T-helper 2 cell treated with Interferon-gamma antibody and Interleukin-4, amounts not matched to agents 5 μg/mL and 100 μg/mL, for 36 hours (primary cell): ENCODE data around the gene ACVR1C.

ENCODE experiments used
- DNase-seq: peaks from one replicate; pipeline ENCODE4 v3.0.0; 2021; ENCODE audit warnings: low spot score
- H3K27ac Mint-ChIP-seq: one replicate; pipeline ENCODE4 v1.8.0; 2021; ENCODE audit warnings: mild to moderate bottlenecking, mixed read lengths
- H3K27me3 Mint-ChIP-seq: one replicate; pipeline ENCODE4 v1.8.0; 2021; ENCODE audit warnings: low read depth, mixed read lengths
- H3K36me3 Mint-ChIP-seq: one replicate; pipeline ENCODE4 v1.8.0; 2021; ENCODE audit warnings: low read depth, mixed read lengths
- H3K4me1 Mint-ChIP-seq: one replicate; pipeline ENCODE4 v1.8.0; 2021; ENCODE audit warnings: low read depth, mixed read lengths
- H3K4me3 Mint-ChIP-seq: one replicate; pipeline ENCODE4 v1.8.0; 2022; ENCODE audit warnings: mild to moderate bottlenecking, moderate library complexity, mixed read lengths
- H3K9me3 Mint-ChIP-seq: one replicate; pipeline ENCODE4 v1.8.0; 2021; ENCODE audit warnings: mixed read lengths

Gene ACVR1C

DNA sequence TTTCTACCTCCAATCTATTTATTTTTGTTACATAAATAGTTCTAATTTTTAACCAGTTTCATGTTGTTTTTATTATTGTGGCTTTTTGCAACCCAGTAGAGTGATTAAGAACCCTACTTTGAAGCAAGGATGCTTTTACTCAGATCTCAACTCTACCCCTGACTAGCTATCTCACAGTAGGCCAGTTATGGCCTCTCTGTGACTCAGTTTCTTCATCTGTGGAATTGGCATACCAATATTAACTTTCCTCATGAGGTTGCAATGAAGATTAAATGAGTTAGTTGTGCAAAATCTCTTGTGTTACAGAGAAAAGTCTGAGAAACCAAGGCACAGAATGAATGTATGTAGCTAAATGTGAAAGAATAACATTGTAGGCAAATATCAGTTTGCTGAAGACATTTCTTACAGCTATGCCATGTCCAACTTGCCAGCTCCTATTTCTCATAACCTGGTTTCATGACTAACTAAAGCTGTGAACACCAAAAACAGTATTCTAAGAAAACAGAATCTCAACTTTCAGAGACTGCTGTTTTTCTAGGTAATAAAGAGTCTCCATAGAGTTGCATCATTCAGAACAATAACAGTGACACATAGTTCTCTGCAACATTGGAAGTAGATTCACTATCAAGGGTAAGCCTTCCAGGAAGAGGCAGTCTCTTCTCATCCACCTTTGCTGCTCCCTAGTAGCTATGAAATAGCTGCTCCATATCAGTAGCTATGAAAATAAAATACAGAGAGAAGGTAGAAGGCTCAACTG is 151.5 kb downstream of the ACVR1C start:
- Mint-ChIP-seq H3K36me3 (peaks cover 15% of the 10 kb centered on the region), H3K27ac (peak overlapping the region; percentile 93), H3K4me1 (peaks cover 84% of the 10 kb centered on the region), H3K4me3 (peak overlapping the region; percentile 68), H3K9me3 (peaks cover 5% of the 10 kb centered on the region), H3K27me3 (no peaks in the 10 kb centered on the region)
- no peak for DNase-seq
